OCI-LY7 (cell line): ENCODE results near the gene FAM222A.

ENCODE experiments used
- CTCF ChIP-seq: fragments of 200-600 bp; sonication (generic); conservative IDR thresholded peaks from 2 replicates; pipeline ENCODE4 v1.5.1; 2014; ENCODE audit warnings: mild to moderate bottlenecking, antibody characterized with exemption, low read length, moderate library complexity, mixed read lengths
- EZH2phosphoT487 ChIP-seq: fragments of 200-600 bp; sonication (generic); IDR thresholded peaks from 2 replicates; pipeline ENCODE4 v1.6.1; 2018; ENCODE audit warnings: low read depth, borderline replicate concordance, mild to moderate bottlenecking, mixed run types, antibody characterized with exemption, low read length, moderate library complexity, mixed read lengths

GRCh38 chr12:109675411-109675810 is 38.2 kb upstream of the FAM222A start:
- TF ChIP-seq EZH2phosphoT487 = no peak
- no peak for TF ChIP-seq CTCF
